Gastrocnemius medialis (tissue), 4 donors: ENCODE data around the gene ACBD6.
"Not testable (repeated sequence)": the region's sequence is repeated elsewhere in the genome, so short reads cannot be mapped to it uniquely, and the experiment has no call there.

ENCODE experiments used
- POLR2A ChIP-seq, 2 donors: fragments of 450-650 bp; IDR thresholded peaks; one replicate each; pipeline ENCODE4 v1.6.1; 2017; ENCODE audit warnings: antibody characterized with exemption in 2 of 2, mild to moderate bottlenecking in 2 of 2, moderate library complexity in 2 of 2
- TF ChIP-seq, protein P1 (sequence below), 5 experiments: fragments of 450-650 bp in 3 of 5; fragments of 200-600 bp in 2 of 5; sonication (generic) in 2 of 5; IDR thresholded peaks in 4 of 5; conservative IDR thresholded peaks in 1 of 5; 1 replicate in 4 of 5; 2 replicates in 1 of 5; pipeline ENCODE4 v1.5.1; 2016 to 2019; ENCODE audit warnings: antibody characterized with exemption in 5 of 5, mild to moderate bottlenecking in 3 of 5, moderate library complexity in 3 of 5

DNA sequence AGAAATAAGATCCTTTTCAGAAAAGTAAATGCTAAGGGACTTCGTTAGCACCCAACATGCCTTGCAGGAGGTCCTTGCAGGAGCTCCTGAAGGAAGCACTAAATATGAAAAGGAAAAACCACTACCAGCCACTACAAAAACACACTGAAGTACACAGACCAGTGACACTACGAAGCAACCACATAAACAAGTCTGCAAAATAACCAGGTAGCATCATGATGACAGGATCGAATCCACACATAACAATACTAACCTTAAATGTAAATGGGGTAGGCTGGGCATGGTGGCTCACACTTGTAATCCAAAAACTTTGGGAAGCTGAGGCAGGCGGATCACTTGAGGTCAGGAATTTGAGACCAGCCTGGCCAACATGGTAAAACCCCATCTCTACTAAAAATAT, 40.7 kb downstream of the ACBD6 start:
- TF ChIP-seq, protein P1, sequence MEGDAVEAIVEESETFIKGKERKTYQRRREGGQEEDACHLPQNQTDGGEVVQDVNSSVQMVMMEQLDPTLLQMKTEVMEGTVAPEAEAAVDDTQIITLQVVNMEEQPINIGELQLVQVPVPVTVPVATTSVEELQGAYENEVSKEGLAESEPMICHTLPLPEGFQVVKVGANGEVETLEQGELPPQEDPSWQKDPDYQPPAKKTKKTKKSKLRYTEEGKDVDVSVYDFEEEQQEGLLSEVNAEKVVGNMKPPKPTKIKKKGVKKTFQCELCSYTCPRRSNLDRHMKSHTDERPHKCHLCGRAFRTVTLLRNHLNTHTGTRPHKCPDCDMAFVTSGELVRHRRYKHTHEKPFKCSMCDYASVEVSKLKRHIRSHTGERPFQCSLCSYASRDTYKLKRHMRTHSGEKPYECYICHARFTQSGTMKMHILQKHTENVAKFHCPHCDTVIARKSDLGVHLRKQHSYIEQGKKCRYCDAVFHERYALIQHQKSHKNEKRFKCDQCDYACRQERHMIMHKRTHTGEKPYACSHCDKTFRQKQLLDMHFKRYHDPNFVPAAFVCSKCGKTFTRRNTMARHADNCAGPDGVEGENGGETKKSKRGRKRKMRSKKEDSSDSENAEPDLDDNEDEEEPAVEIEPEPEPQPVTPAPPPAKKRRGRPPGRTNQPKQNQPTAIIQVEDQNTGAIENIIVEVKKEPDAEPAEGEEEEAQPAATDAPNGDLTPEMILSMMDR (IDR thresholded peaks at IDR 0.05 in 4 of 5, conservative IDR thresholded peaks at IDR 0.05 in 1 of 5) = not testable (repeated sequence)
- TF ChIP-seq POLR2A (IDR thresholded peaks at IDR 0.05) = not testable (repeated sequence)
